NT2/D1 (cell line): ENCODE data around the gene KMT2C.
"Not testable (repeated sequence)": the region's sequence is repeated elsewhere in the genome, so short reads cannot be mapped to it uniquely, and the experiment has no call there.

Source experiments
- SUZ12 ChIP-seq: IDR thresholded peaks from 2 replicates; pipeline ENCODE4 v1.6.1; 2011; ENCODE audit not compliant: insufficient read length, insufficient read depth; ENCODE audit errors: extremely low read depth
- YY1 ChIP-seq: IDR thresholded peaks from 2 replicates; pipeline ENCODE4 v1.6.1; 2011; ENCODE audit not compliant: insufficient read length, insufficient read depth

DNA sequence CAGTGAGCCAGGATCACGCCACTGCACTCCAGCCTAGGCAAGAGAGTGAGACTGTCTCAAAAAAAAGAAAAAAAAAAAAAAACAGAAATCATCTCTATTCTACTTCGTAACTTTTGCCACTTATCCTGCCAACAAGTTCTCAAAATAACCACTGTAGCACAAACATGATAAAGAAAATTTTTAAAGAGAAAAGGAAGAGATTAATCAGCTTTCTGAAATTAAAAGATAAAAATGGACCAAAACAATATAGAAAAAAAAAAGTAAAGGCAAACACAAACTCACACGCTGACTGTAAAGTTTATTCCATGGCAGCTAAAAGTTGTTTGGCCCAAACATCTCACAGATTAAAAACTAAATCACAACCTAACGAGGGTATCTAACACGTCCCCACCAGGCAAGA is 5.7 kb downstream of the KMT2C start:
- TF ChIP-seq SUZ12, YY1: not testable (repeated sequence)
